ENCODE results near the gene FREM2.

FREM2 gene

GRCh38 chr13:38669234-38669964 is 17.5 kb upstream of the FREM2 start:
- Histone ChIP-seq H3K4me2 (ENCODE audit: low read length) (no peak overlapping the region), H3K79me2 (ENCODE audit: control insufficient read depth, insufficient read depth, low read length, poor library complexity) (no peaks in the 10 kb centered on the region), H2BK120ac (ENCODE audit: insufficient read depth, low read length, poor library complexity) (no peak overlapping the region), H3K18ac (ENCODE audit: low read length) (no peak overlapping the region), H2BK12ac (ENCODE audit: low read length) (no peak overlapping the region), H3K4me3 (ENCODE audit: low read depth, low read length) (no peak overlapping the region), H4K8ac (ENCODE audit: low read depth, low read length) (no peak overlapping the region), H3K79me1 (ENCODE audit: low read length) (peaks cover 2% of the 10 kb centered on the region), H2BK5ac (ENCODE audit: low read depth, low read length, poor library complexity) (no peak overlapping the region), H3K36me3 (ENCODE audit: control insufficient read depth in 1 of 2, insufficient read depth in 2 of 2, low read length in 2 of 2) (no peaks in the 10 kb centered on the region), H4K91ac (ENCODE audit: low read depth, low read length) (no peak overlapping the region), H3K9ac (ENCODE audit: low read length) (no peak overlapping the region), H4K12ac (ENCODE audit: low read depth, low read length) (no peak overlapping the region), H3K27me3 (ENCODE audit: insufficient read depth, low read length) (no peaks in the 10 kb centered on the region), H2AK5ac (ENCODE audit: low read length) (no peak overlapping the region), H3K27ac (ENCODE audit: low read depth, low read length) (no peak overlapping the region), H3K23ac (ENCODE audit: low read length) (no peak overlapping the region), H3K4me1 (ENCODE audit: control insufficient read depth in 1 of 2, insufficient read depth in 2 of 2, low read length in 2 of 2) (peaks cover 0 to 4% of the 10 kb centered on the region in 2 experiments), H3K9me3 (ENCODE audit: insufficient read depth, low read depth, low read length) (no peaks in the 10 kb centered on the region), H3K14ac (ENCODE audit: low read length) (no peak overlapping the region), H2AFZ (ENCODE audit: insufficient read depth, low read length, poor library complexity) (no peak overlapping the region), H3K4ac (ENCODE audit: low read depth, low read length) (no peak overlapping the region)
- WGBS (ENCODE audit: extremely low coverage, insufficient coverage, insufficient read length): no CpG with 5 or more reads among the region's 6 CpGs
- no peak for DNase-seq

- no peak overlapping the region for H2BK120ac ChIP-seq (ENCODE audit: insufficient read depth, low read length, poor library complexity)
- H4K91ac ChIP-seq (ENCODE audit: low read depth, low read length): no peak overlapping the region
- no peaks in the 10 kb centered on the region for H3K27me3 ChIP-seq (ENCODE audit: insufficient read depth, low read length)
- H3K23ac ChIP-seq (ENCODE audit: low read length): no peak overlapping the region
- WGBS (ENCODE audit: extremely low coverage, insufficient coverage, insufficient read length): no CpG with 5 or more reads among the region's 2 CpGs
- no peak overlapping the region for H3K4ac ChIP-seq (ENCODE audit: low read depth, low read length)
- H3K14ac ChIP-seq (ENCODE audit: low read length): no peak overlapping the region
- H3K4me3 ChIP-seq (ENCODE audit: low read depth, low read length): no peak overlapping the region
- H3K4me1 ChIP-seq (ENCODE audit: control insufficient read depth in 1 of 2, insufficient read depth in 2 of 2, low read length in 2 of 2): peaks cover 0 to 4% of the 10 kb centered on the region in 2 experiments
- H2AK5ac ChIP-seq (ENCODE audit: low read length): no peak overlapping the region
- H3K27ac ChIP-seq (ENCODE audit: low read depth, low read length): no peak overlapping the region
- H3K18ac ChIP-seq (ENCODE audit: low read length): no peak overlapping the region
- peaks cover 2% of the 10 kb centered on the region for H3K79me1 ChIP-seq (ENCODE audit: low read length)
- H2AFZ ChIP-seq (ENCODE audit: insufficient read depth, low read length, poor library complexity): no peak overlapping the region
- peak in 1 of 2 donors; percentile 35 for DNase-seq
- H2BK12ac ChIP-seq (ENCODE audit: low read length): no peak overlapping the region
- no peaks in the 10 kb centered on the region for H3K9me3 ChIP-seq (ENCODE audit: insufficient read depth, low read depth, low read length)
- no peak overlapping the region for H3K9ac ChIP-seq (ENCODE audit: low read length)
- H3K4me2 ChIP-seq (ENCODE audit: low read length): no peak overlapping the region
- H3K36me3 ChIP-seq (ENCODE audit: control insufficient read depth in 1 of 2, insufficient read depth in 2 of 2, low read length in 2 of 2): no peaks in the 10 kb centered on the region
- no peaks in the 10 kb centered on the region for H3K79me2 ChIP-seq (ENCODE audit: control insufficient read depth, insufficient read depth, low read length, poor library complexity)
- H4K8ac ChIP-seq (ENCODE audit: low read depth, low read length): no peak overlapping the region
- no peak overlapping the region for H2BK5ac ChIP-seq (ENCODE audit: low read depth, low read length, poor library complexity)
- H4K12ac ChIP-seq (ENCODE audit: low read depth, low read length): no peak overlapping the region
Measured at GRCh38 chr13:38670627-38671026, 16.2 kb upstream of the FREM2 start.

- Histone ChIP-seq H2BK120ac (ENCODE audit: insufficient read depth, low read length, poor library complexity) (no peak overlapping the region), H3K9me3 (ENCODE audit: insufficient read depth, low read depth, low read length) (no peaks in the 10 kb centered on the region), H4K91ac (ENCODE audit: low read depth, low read length) (no peak overlapping the region), H3K4me3 (ENCODE audit: low read depth, low read length) (no peak overlapping the region), H2BK12ac (ENCODE audit: low read length) (peak overlapping the region; percentile 54), H2BK5ac (ENCODE audit: low read depth, low read length, poor library complexity) (no peak overlapping the region), H4K12ac (ENCODE audit: low read depth, low read length) (no peak overlapping the region), H3K27me3 (ENCODE audit: insufficient read depth, low read length) (no peaks in the 10 kb centered on the region), H3K14ac (ENCODE audit: low read length) (no peak overlapping the region), H2AFZ (ENCODE audit: insufficient read depth, low read length, poor library complexity) (no peak overlapping the region), H2AK5ac (ENCODE audit: low read length) (no peak overlapping the region), H3K36me3 (ENCODE audit: control insufficient read depth in 1 of 2, insufficient read depth in 2 of 2, low read length in 2 of 2) (no peaks in the 10 kb centered on the region), H3K18ac (ENCODE audit: low read length) (no peak overlapping the region), H4K8ac (ENCODE audit: low read depth, low read length) (no peak overlapping the region), H3K79me1 (ENCODE audit: low read length) (peaks cover 2% of the 10 kb centered on the region), H3K23ac (ENCODE audit: low read length) (no peak overlapping the region), H3K27ac (ENCODE audit: low read depth, low read length) (no peak overlapping the region), H3K9ac (ENCODE audit: low read length) (no peak overlapping the region), H3K4me1 (ENCODE audit: control insufficient read depth in 1 of 2, insufficient read depth in 2 of 2, low read length in 2 of 2) (peaks cover 0 to 4% of the 10 kb centered on the region in 2 experiments), H3K4me2 (ENCODE audit: low read length) (no peak overlapping the region), H3K79me2 (ENCODE audit: control insufficient read depth, insufficient read depth, low read length, poor library complexity) (no peaks in the 10 kb centered on the region), H3K4ac (ENCODE audit: low read depth, low read length) (no peak overlapping the region)
- no CpG with 5 or more reads among the region's 2 CpGs for WGBS (ENCODE audit: extremely low coverage, insufficient coverage, insufficient read length)
- DNase-seq: no peak
Measured at GRCh38 chr13:38671980-38672379, 14.9 kb upstream of the FREM2 start.

GRCh38 chr13:38674208-38674607 is 12.7 kb upstream of the FREM2 start:
- H3K4me2 ChIP-seq (ENCODE audit: low read length): no peak overlapping the region
- H4K91ac ChIP-seq (ENCODE audit: low read depth, low read length): no peak overlapping the region
- no peak overlapping the region for H3K14ac ChIP-seq (ENCODE audit: low read length)
- H4K8ac ChIP-seq (ENCODE audit: low read depth, low read length): no peak overlapping the region
- no peaks in the 10 kb centered on the region for H3K9me3 ChIP-seq (ENCODE audit: insufficient read depth, low read depth, low read length)
- no peak overlapping the region for H3K4ac ChIP-seq (ENCODE audit: low read depth, low read length)
- no peaks in the 10 kb centered on the region for H3K79me2 ChIP-seq (ENCODE audit: control insufficient read depth, insufficient read depth, low read length, poor library complexity)
- H2BK12ac ChIP-seq (ENCODE audit: low read length): no peak overlapping the region
- no peak overlapping the region for H2BK120ac ChIP-seq (ENCODE audit: insufficient read depth, low read length, poor library complexity)
- no peak overlapping the region for H2AFZ ChIP-seq (ENCODE audit: insufficient read depth, low read length, poor library complexity)
- no peak overlapping the region for H3K18ac ChIP-seq (ENCODE audit: low read length)
- H3K4me1 ChIP-seq (ENCODE audit: control insufficient read depth in 1 of 2, insufficient read depth in 2 of 2, low read length in 2 of 2): peaks cover 0 to 10% of the 10 kb centered on the region in 2 experiments
- no peak overlapping the region for H2BK5ac ChIP-seq (ENCODE audit: low read depth, low read length, poor library complexity)
- no peak overlapping the region for H4K12ac ChIP-seq (ENCODE audit: low read depth, low read length)
- DNase-seq: no peak
- no peaks in the 10 kb centered on the region for H3K27me3 ChIP-seq (ENCODE audit: insufficient read depth, low read length)
- no CpG with 5 or more reads among the region's 4 CpGs for WGBS (ENCODE audit: extremely low coverage, insufficient coverage, insufficient read length)
- H3K27ac ChIP-seq (ENCODE audit: low read depth, low read length): no peak overlapping the region
- no peak overlapping the region for H3K9ac ChIP-seq (ENCODE audit: low read length)
- no peak overlapping the region for H3K23ac ChIP-seq (ENCODE audit: low read length)
- no peaks in the 10 kb centered on the region for H3K36me3 ChIP-seq (ENCODE audit: control insufficient read depth in 1 of 2, insufficient read depth in 2 of 2, low read length in 2 of 2)
- no peak overlapping the region for H3K4me3 ChIP-seq (ENCODE audit: low read depth, low read length)
- H3K79me1 ChIP-seq (ENCODE audit: low read length): peaks cover 6% of the 10 kb centered on the region
- H2AK5ac ChIP-seq (ENCODE audit: low read length): no peak overlapping the region

All from trophoblast cell (in vitro differentiated cells and primary cell).